Transverse colon (tissue), 4 donors: ENCODE results near the gene RAPGEF5.

Experiments
- POLR2AphosphoS5 ChIP-seq, 3 donors: sonication (generic); formaldehyde crosslinking; IDR thresholded peaks; one replicate each; pipeline ENCODE4 v1.6.1; 2016; ENCODE audit warnings: antibody characterized with exemption in 3 of 3
- TF ChIP-seq, protein P1 (sequence below), 5 experiments: fragments of 200-600 bp in 3 of 5; fragments of 450-650 bp in 2 of 5; sonication (generic) in 3 of 5; IDR thresholded peaks; 1 replicate in 2 of 5; 2 replicates in 3 of 5; pipeline ENCODE4 v1.5.1; 2016 to 2017; ENCODE audit warnings: antibody characterized with exemption in 5 of 5, inconsistent platforms in 3 of 5, mild to moderate bottlenecking in 2 of 5, moderate library complexity in 1 of 5

DNA sequence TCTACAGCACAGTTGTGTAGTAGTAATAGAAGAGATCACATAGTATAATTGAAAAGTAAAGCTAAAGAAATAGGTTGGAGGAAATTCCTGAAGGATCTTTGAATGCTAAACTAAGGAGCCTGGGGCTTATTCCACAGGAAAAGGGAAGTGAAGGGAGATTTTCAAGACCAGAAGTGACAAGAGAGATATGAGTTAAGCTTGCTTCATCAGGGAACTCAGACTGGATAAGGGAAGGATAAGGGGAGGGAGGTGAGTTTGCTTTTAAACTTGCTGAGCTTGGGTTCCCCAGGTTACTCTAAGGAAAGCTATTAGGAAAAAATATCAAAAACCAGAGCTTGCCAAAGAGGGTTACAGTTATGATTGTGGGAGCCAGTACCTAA, 182.4 kb downstream of the RAPGEF5 start:
- TF ChIP-seq, protein P1, sequence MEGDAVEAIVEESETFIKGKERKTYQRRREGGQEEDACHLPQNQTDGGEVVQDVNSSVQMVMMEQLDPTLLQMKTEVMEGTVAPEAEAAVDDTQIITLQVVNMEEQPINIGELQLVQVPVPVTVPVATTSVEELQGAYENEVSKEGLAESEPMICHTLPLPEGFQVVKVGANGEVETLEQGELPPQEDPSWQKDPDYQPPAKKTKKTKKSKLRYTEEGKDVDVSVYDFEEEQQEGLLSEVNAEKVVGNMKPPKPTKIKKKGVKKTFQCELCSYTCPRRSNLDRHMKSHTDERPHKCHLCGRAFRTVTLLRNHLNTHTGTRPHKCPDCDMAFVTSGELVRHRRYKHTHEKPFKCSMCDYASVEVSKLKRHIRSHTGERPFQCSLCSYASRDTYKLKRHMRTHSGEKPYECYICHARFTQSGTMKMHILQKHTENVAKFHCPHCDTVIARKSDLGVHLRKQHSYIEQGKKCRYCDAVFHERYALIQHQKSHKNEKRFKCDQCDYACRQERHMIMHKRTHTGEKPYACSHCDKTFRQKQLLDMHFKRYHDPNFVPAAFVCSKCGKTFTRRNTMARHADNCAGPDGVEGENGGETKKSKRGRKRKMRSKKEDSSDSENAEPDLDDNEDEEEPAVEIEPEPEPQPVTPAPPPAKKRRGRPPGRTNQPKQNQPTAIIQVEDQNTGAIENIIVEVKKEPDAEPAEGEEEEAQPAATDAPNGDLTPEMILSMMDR (IDR thresholded peaks at IDR 0.05) = no peak
- TF ChIP-seq POLR2AphosphoS5 (IDR thresholded peaks at IDR 0.05) = no peak
